Common myeloid progenitor, CD34-positive (primary cell): ENCODE measurements around the gene GRAMD1B.

ENCODE experiments used
- CTCF ChIA-PET: fragments of 350-600 bp; sonication (Branson Sonifier 250); formaldehyde crosslinking; loops from one replicate; lab custom pipeline; 2021; ENCODE audit warnings: antibody characterized with exemption; lab: Charles Lee
- POLR2A ChIA-PET: fragments of 350-600 bp; sonication (Branson Sonifier 250); formaldehyde crosslinking; loops from one replicate; lab custom pipeline; 2021; ENCODE audit warnings: antibody characterized with exemption; lab: Charles Lee
- DNase-seq, 3 donors: peaks; one replicate each; pipeline versions ENCODE4 v3.0.0 to v3.0.0-alpha.2; 2013
- H3K27ac ChIP-seq, 2 experiments: 1 replicate in 1 of 2; 2 replicates in 1 of 2; pipeline ENCODE4 v1.7.0; 2013; ENCODE audit warnings: inconsistent platforms in 2 of 2, low read length in 2 of 2, mild to moderate bottlenecking in 2 of 2, low read depth in 1 of 2, moderate library complexity in 1 of 2; ENCODE audit not compliant: severe bottlenecking in 2 of 2, insufficient read depth in 1 of 2, poor library complexity in 1 of 2
- H3K27me3 ChIP-seq, 5 experiments: replicated peaks in 2 of 5; 1 replicate in 3 of 5; 2 replicates in 2 of 5; pipeline versions ENCODE4 v1.6.1 to v1.7.0; 2013; ENCODE audit warnings: low read length in 4 of 5, mild to moderate bottlenecking in 2 of 5, moderate library complexity in 2 of 5, inconsistent platforms in 1 of 5; ENCODE audit not compliant: insufficient read depth in 5 of 5, control insufficient read depth in 4 of 5
- H3K36me3 ChIP-seq, 4 experiments: 1 replicate in 2 of 4; 2 replicates in 2 of 4; pipeline versions ENCODE4 v1.6.1 to v1.7.0; 2013; ENCODE audit warnings: low read length in 3 of 4, control low read depth in 1 of 4, mild to moderate bottlenecking in 1 of 4; ENCODE audit not compliant: control insufficient read depth in 4 of 4, insufficient read depth in 4 of 4
- H3K4me1 ChIP-seq, 4 experiments: 1 replicate in 3 of 4; 2 replicates in 1 of 4; pipeline versions ENCODE4 v1.6.1 to v1.7.1; 2013; ENCODE audit warnings: low read length in 3 of 4, mild to moderate bottlenecking in 3 of 4, control low read depth in 1 of 4, inconsistent platforms in 1 of 4, moderate library complexity in 1 of 4; ENCODE audit not compliant: control insufficient read depth in 4 of 4, insufficient read depth in 4 of 4; ENCODE audit errors: control extremely low read depth in 1 of 4
- H3K4me3 ChIP-seq, 7 experiments: 1 replicate in 4 of 7; 2 replicates in 3 of 7; pipeline versions ENCODE4 v1.5.1 to v1.7.0; 2013; ENCODE audit warnings: mild to moderate bottlenecking in 7 of 7, low read length in 6 of 7, moderate library complexity in 6 of 7, inconsistent platforms in 2 of 7, low read depth in 2 of 7, control low read depth in 1 of 7; ENCODE audit not compliant: insufficient read depth in 4 of 7, control insufficient read depth in 1 of 7; ENCODE audit errors: extremely low read depth in 1 of 7
- H3K9me3 ChIP-seq, 5 experiments: 1 replicate in 4 of 5; 2 replicates in 1 of 5; pipeline versions ENCODE4 v1.6.1 to v1.7.1; 2013; ENCODE audit warnings: low read length in 4 of 5, mild to moderate bottlenecking in 2 of 5, inconsistent platforms in 1 of 5, low read depth in 1 of 5, moderate library complexity in 1 of 5; ENCODE audit not compliant: control insufficient read depth in 4 of 5, insufficient read depth in 2 of 5; ENCODE audit errors: control extremely low read depth in 1 of 5
- WGBS: methylation state at CpG from one replicate; pipeline ENCODE4 v1.1.5; 2013; ENCODE audit not compliant: insufficient coverage; 5-methylcytosine and 5-hydroxymethylcytosine counted together

The GRAMD1B gene

DNA sequence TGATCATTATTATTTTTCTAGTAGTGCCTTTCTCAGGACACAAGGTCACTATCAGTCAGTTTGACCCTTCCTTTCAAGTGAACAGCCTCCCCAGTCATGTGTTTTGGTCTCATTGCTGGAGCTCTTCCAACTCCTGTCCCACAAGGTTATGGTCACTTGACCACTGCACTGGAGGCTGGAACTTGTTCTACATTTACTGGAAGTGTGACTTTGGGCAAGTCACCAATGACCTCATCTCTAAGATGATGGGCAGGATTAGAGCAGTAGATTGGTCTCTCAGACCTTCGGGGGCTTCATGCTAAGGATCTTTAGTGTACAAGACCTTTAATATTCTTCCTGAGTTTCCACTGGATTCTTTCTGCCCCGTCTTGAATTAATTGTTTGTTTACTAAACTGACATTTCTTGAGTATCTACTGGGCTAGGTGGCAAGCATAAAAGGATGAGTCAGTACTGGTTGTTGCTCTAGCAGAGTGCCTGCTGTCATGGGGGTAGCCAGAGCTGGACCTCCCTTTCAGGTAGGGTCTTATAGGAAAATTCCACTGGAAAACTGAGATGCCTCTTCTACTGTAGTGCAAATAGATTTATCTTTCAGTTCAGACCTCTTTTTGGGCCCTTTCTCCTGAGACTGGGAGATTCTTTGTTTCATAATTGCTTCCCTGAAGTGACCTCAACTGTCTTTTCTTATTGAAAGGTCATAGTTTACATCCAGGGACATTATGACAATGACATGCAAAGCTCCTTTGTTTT is 106.8 kb downstream of the GRAMD1B start:
- no peak overlapping the region for H3K27ac ChIP-seq
- peaks cover 0 to 7% (median 3%) of the 10 kb centered on the region in 4 experiments for H3K4me1 ChIP-seq
- H3K4me3 ChIP-seq: no peak overlapping the region
- peaks cover 0 to 3% (median 0%) of the 10 kb centered on the region in 4 experiments for H3K36me3 ChIP-seq
- DNase-seq: no peak
- H3K27me3 ChIP-seq: no peaks in the 10 kb centered on the region
- H3K9me3 ChIP-seq: no peaks in the 10 kb centered on the region
- CTCF ChIA-PET: interaction anchor here (1.4 to 1.5 kb wide), 2 partner anchors 10 kb away, joined by 4 to 6 read pairs; no protein-coding TSS in a partner anchor
- POLR2A ChIA-PET: no interaction called here
- 80% methylated on average over 1 of the region's 2 CpGs for WGBS

DNA sequence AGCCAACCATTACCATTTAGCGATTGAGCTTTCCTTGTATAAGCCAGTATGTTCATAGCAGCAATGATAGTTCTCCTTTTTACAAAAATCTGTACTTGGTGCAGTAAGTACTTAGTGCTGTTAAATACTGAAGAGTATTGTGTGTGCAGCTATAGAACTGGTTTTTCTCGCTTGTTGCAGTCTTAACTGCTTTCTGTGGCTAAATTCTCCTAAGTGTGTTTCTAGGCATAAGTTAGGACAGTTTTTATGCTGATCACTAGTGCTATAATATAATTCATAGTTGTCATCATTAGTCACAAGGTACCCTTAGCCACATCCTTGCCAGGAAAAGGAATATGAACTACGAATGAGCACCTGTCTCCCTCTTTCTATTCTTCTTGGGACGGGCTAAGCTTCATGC is 107.7 kb downstream of the GRAMD1B start:
- ChIA-PET CTCF (interaction anchor here (1.4 to 1.5 kb wide), 2 partner anchors 9 to 11 kb away, joined by 4 to 6 read pairs; no protein-coding TSS in a partner anchor), POLR2A (no interaction called here)
- peaks cover 0 to 3% (median 0%) of the 10 kb centered on the region in 4 experiments for H3K36me3 ChIP-seq
- no peaks in the 10 kb centered on the region for H3K27me3 ChIP-seq
- H3K4me3 ChIP-seq: no peak overlapping the region
- no peaks in the 10 kb centered on the region for H3K9me3 ChIP-seq
- no peak overlapping the region for H3K27ac ChIP-seq
- no peak for DNase-seq
- 75% methylated on average over 3 of the region's 4 CpGs for WGBS
- peaks cover 0 to 7% (median 3%) of the 10 kb centered on the region in 4 experiments for H3K4me1 ChIP-seq

DNA sequence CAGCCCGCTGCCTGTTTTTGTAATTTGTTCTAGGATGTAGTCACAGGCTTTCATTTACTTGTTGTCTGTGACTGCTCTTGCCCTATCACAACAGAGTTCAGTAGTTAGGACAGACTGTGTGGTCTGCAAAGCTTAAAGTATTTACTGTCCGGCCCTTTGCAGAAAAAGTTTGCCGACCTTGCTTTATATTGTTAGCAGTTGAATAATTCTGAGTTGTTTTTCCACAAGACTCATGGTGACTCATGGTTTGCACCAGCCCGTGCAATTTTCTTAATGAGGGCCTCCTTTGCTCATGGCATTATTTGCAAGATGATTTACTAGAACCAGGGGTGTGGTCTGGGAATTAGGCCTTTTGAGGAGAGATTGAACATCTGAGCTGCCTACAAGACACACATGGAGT is 113.7 kb downstream of the GRAMD1B start:
- Histone ChIP-seq H3K27ac (no peak overlapping the region), H3K9me3 (no peaks in the 10 kb centered on the region), H3K27me3 (no peaks in the 10 kb centered on the region), H3K4me1 (peaks cover 0 to 9% (median 0%) of the 10 kb centered on the region in 4 experiments), H3K36me3 (peaks cover 0 to 3% (median 0%) of the 10 kb centered on the region in 4 experiments), H3K4me3 (no peak overlapping the region)
- WGBS: 100% methylated on average over 3 of the region's 4 CpGs
- ChIA-PET CTCF (interaction anchor here (0.6 kb wide), 1 partner anchor 1355 kb away, joined by 3 read pairs; no protein-coding TSS in a partner anchor), POLR2A (no interaction called here)
- peak in 2 of 3 donors; percentile 9 to 17 for DNase-seq

DNA sequence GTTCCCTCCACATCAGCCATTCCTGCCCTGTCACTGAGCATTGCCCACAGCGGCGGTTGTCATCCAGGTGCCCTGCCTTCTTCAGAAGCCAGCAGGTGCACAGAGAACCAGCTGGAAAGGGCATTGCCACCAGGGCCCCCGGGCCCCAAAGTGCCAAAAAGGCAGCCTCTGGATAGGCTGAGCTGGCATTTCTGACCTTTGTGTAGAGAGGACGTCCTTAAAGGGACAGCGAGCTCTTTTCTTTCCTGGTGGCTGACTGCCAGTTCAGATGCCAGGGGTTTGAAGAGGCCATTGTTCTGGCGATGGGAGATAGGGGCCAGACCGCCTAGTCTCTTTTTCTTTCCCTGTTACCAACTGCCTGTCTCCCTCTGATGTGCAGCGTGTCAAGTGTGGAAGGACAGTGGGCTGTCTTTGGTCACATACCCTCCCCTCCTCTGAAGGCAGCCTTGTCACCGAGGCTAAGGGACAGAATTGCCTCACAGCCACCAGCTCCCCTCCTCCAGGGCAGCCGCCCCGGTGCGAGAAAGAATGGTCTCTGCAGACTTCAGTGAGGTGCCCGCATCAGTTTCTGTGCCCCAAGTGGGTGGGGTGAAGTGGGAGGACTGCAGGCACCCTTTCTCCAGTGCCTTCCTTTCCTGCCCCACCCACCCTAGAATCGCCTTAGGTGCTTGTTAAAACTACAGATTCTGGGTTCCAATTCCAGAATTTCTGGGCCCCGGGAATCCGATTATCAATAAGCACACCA is 114.7 kb downstream of the GRAMD1B start:
- ChIA-PET CTCF (interaction anchor here (0.8 to 1.2 kb wide), 2 partner anchors 21 to 28 kb away, joined by 3 read pairs; no protein-coding TSS in a partner anchor), POLR2A (no interaction called here)
- H3K4me1 ChIP-seq: peaks cover 0 to 9% (median 0%) of the 10 kb centered on the region in 4 experiments
- peaks cover 0 to 3% (median 0%) of the 10 kb centered on the region in 4 experiments for H3K36me3 ChIP-seq
- H3K27ac ChIP-seq: no peak overlapping the region
- 94% methylated on average over 10 of the region's 16 CpGs for WGBS
- H3K27me3 ChIP-seq: no peaks in the 10 kb centered on the region
- no peak for DNase-seq
- H3K9me3 ChIP-seq: no peaks in the 10 kb centered on the region
- H3K4me3 ChIP-seq: no peak overlapping the region

DNA sequence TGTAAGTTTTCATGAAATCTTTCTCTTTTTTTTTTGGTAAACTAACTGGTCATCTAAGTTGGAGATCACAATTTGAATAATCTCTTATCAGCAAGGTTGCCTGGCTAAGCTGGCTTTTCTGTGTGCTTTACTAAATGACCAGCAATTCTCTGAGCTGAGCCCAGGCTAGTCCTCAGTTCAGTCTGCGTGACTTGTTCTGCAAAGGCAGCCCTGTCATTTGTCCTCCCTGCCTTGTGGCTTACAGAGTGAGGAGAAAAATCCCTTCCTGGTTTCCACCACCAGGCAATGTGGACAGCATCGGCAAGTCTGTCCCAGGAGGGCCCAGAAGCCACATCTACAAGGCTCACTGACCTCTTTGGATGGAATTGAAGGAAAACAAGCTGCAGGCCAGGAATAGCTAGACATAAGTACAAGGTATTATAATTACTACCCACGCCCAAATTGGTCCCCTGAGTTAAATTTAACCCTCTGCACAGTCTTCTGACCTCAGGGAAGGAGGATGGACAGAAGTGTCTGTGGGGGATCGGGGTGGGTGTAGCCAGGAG is 115.7 kb downstream of the GRAMD1B start:
- peaks cover 0 to 9% (median 0%) of the 10 kb centered on the region in 4 experiments for H3K4me1 ChIP-seq
- 88% methylated on average over 1 of the region's 4 CpGs for WGBS

DNA sequence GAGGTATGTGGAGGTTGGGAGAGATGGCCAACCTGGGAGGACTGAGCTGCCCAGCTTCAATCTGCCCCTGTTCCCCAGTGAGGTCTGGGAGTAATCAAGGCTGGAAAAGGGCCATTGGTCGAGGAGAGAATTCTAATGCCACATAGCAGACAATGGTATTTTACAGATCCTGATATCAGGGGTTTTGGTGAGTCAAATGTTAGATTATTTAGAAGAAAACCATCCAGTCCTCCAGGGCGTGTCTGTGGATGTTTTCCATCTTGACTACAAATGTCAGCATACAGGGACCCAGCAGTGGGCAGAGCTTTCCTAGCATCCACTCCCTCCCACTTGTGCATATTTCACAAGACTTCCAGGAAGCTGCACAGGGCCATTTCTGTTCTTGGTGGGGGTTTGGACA is 116.4 kb downstream of the GRAMD1B start:
- no peak for DNase-seq
- 100% methylated on average over 1 of the region's 2 CpGs for WGBS
- no peaks in the 10 kb centered on the region for H3K27me3 ChIP-seq
- H3K9me3 ChIP-seq: no peaks in the 10 kb centered on the region
- no peaks in the 10 kb centered on the region for H3K36me3 ChIP-seq
- ChIA-PET POLR2A (no interaction called here), CTCF (interaction anchor here (0.6 to 1.2 kb wide), 4 partner anchors 9 to 143 kb away, joined by 3 to 4 read pairs (median 3); no protein-coding TSS in a partner anchor)
- peaks cover 0 to 9% (median 0%) of the 10 kb centered on the region in 4 experiments for H3K4me1 ChIP-seq
- no peak overlapping the region for H3K4me3 ChIP-seq
- no peak overlapping the region for H3K27ac ChIP-seq

More for the DNA sequence above, 115.7 kb downstream of the GRAMD1B start:
- Histone ChIP-seq H3K27ac (no peak overlapping the region), H3K4me3 (no peak overlapping the region), H3K36me3 (peaks cover 0 to 3% (median 0%) of the 10 kb centered on the region in 4 experiments), H3K9me3 (no peaks in the 10 kb centered on the region), H3K27me3 (no peaks in the 10 kb centered on the region)
- ChIA-PET CTCF (interaction anchor here (0.7 to 1.2 kb wide), 4 partner anchors 8 to 31 kb away, joined by 3 to 4 read pairs (median 3); no protein-coding TSS in a partner anchor), POLR2A (no interaction called here)
- no peak for DNase-seq
